Measurements from ENCODE around the gene CYSLTR2.

The CYSLTR2 gene

GRCh38 chr13:48728226-48728625 lies 74.5 kb downstream of the CYSLTR2 start:
- TF ChIP-seq, protein P1, sequence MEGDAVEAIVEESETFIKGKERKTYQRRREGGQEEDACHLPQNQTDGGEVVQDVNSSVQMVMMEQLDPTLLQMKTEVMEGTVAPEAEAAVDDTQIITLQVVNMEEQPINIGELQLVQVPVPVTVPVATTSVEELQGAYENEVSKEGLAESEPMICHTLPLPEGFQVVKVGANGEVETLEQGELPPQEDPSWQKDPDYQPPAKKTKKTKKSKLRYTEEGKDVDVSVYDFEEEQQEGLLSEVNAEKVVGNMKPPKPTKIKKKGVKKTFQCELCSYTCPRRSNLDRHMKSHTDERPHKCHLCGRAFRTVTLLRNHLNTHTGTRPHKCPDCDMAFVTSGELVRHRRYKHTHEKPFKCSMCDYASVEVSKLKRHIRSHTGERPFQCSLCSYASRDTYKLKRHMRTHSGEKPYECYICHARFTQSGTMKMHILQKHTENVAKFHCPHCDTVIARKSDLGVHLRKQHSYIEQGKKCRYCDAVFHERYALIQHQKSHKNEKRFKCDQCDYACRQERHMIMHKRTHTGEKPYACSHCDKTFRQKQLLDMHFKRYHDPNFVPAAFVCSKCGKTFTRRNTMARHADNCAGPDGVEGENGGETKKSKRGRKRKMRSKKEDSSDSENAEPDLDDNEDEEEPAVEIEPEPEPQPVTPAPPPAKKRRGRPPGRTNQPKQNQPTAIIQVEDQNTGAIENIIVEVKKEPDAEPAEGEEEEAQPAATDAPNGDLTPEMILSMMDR (IDR thresholded peaks at IDR 0.05; ENCODE audit: insufficient read depth, low read depth, low read length, missing control alignments): no peak
- H3K4me3 ChIP-seq (ENCODE audit: low read depth, low read length): no peak overlapping the region
- peak; percentile 21 for DNase-seq (ENCODE audit: low read depth)

DNA sequence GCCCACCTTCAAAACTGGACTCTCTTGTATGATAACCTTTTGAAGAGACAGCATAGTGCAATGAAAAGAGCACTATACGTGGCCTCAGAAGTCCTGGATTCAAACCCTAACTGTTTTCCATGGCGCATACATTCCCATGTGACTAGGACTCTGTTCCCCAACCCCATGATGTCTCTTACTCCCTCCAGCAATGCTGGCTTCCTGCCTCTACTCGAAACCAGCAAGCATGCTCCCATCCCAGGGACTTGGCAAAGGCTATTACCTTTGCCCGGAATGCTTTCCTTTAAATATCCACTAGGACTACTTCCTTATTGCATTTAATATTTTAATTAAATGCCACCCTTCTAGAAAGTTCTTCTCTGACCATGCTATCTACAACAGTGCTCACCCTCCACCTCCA lies 75.1 kb downstream of the CYSLTR2 start:
- TF ChIP-seq, protein P1 (IDR thresholded peaks at IDR 0.05; ENCODE audit: insufficient read depth, low read depth, low read length, missing control alignments): no peak
- no peak overlapping the region for H3K4me3 ChIP-seq (ENCODE audit: low read depth, low read length)
- no peak for DNase-seq (ENCODE audit: low read depth)

GRCh38 chr13:48729856-48730255 lies 76.1 kb downstream of the CYSLTR2 start:
- H3K4me3 ChIP-seq (ENCODE audit: low read depth, low read length): no peak overlapping the region
- DNase-seq (ENCODE audit: low read depth): no peak
- TF ChIP-seq, protein P1 (IDR thresholded peaks at IDR 0.05; ENCODE audit: insufficient read depth, low read depth, low read length, missing control alignments): no peak

- DNase-seq (ENCODE audit: low read depth): no peak
- TF ChIP-seq, protein P1 (IDR thresholded peaks at IDR 0.05; ENCODE audit: insufficient read depth, low read depth, low read length, missing control alignments): no peak
- no peak overlapping the region for H3K4me3 ChIP-seq (ENCODE audit: low read depth, low read length)
Observed at GRCh38 chr13:48731001-48731658, 77.4 kb downstream of the CYSLTR2 start.

DNA sequence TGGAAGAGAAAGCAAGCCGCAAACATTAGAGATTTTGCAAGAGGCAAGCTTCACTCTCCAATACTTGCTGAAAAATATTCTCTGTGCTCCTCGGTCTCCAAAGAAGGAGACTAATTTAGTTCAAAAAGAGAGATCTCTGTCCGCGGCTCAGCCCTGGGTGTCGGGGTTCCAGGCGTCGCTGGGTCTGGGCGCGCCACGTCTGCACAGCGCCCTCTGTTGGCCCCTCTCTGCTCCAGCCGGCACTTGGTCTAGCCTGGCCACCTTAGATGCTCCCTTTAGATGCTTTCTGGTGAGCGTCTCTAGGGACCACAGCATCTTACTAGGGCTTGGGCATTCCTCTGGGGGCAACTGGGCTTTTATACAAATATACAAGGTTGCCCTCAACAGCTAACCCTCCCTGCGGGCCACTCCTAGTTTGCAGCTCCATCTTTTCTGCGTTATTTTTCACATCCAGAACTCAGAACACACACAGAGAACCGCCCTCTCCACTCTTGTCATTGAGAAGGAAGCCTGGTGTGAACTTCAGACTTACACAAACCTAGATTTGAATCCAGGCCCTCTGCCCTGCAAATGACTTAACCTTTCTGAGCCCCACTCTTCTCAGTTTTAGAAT lies 78.3 kb downstream of the CYSLTR2 start:
- TF ChIP-seq, protein P1 (IDR thresholded peaks at IDR 0.05; ENCODE audit: insufficient read depth, low read depth, low read length, missing control alignments): peak; percentile 82
- no peak overlapping the region for H3K4me3 ChIP-seq (ENCODE audit: low read depth, low read length)
- peak; percentile 73 for DNase-seq (ENCODE audit: low read depth)

DNA sequence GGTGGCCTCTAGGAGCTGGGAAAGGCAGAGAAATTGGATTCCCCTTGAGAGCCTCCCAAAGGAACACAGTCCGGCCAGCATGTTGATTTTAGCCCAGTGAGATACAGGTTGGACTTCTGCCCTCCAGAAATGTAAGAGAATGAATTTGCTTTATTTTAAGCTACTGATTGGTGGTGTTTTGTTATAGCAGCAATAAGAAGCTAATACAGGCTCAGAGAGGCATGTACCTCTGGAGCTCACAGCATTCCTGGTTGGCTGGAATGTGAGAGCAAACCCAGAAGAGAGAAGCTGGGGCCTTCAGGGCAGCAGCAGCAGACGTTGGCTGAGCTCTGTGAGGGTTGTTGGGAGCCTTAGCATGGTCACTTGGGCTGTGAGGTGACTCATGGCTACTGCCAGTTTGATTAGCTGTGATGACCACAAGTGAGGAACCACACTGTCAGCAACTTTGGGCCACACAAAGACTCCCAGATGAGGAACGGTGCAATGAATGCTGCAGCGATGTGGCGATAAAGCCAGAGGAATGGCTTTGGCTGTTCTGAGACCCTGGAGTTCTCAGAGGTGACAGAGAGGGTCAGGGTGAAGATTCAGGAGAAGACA lies 80.1 kb downstream of the CYSLTR2 start:
- no peak overlapping the region for H3K4me3 ChIP-seq (ENCODE audit: low read depth, low read length)
- TF ChIP-seq, protein P1 (IDR thresholded peaks at IDR 0.05; ENCODE audit: insufficient read depth, low read depth, low read length, missing control alignments): no peak
- DNase-seq (ENCODE audit: low read depth): no peak

Measured in GM12865 (cell line).